Effector memory CD4-positive, alpha-beta T cell (primary cell): Measurements from ENCODE around the gene ANGPT4.

Source experiments
- DNase-seq, 3 donors: peaks; one replicate each; pipeline ENCODE4 v3.0.0-alpha.2; 2020
- H3K27ac ChIP-seq: 2 replicates; pipeline ENCODE4 v1.7.0; 2013; ENCODE audit warnings: mild to moderate bottlenecking, low read length, moderate library complexity; ENCODE audit not compliant: insufficient read depth, poor library complexity, severe bottlenecking
- H3K27me3 ChIP-seq: replicated peaks from 2 replicates; pipeline ENCODE4 v1.7.0; 2013; ENCODE audit warnings: mild to moderate bottlenecking, low read length; ENCODE audit not compliant: insufficient read depth, control insufficient read depth, poor library complexity, severe bottlenecking
- H3K36me3 ChIP-seq: 2 replicates; pipeline ENCODE4 v1.7.0; 2013; ENCODE audit warnings: mild to moderate bottlenecking, low read length, moderate library complexity; ENCODE audit not compliant: control insufficient read depth, insufficient read depth
- H3K4me1 ChIP-seq: 2 replicates; pipeline ENCODE4 v1.7.0; 2013; ENCODE audit warnings: low read length, mild to moderate bottlenecking; ENCODE audit not compliant: control insufficient read depth, insufficient read depth, poor library complexity, severe bottlenecking
- H3K4me3 ChIP-seq: 2 replicates; pipeline ENCODE4 v1.7.0; 2013; ENCODE audit warnings: low read length, low read depth, mild to moderate bottlenecking; ENCODE audit not compliant: insufficient read depth, poor library complexity, severe bottlenecking
- H3K9me3 ChIP-seq: 2 replicates; pipeline ENCODE4 v1.7.0; 2013; ENCODE audit warnings: mild to moderate bottlenecking, low read length, moderate library complexity; ENCODE audit not compliant: control insufficient read depth

Gene ANGPT4

GRCh38 chr20:942611-943010 is 26.5 kb upstream of the ANGPT4 start:
- no peak for DNase-seq
- Histone ChIP-seq H3K9me3 (no peaks in the 10 kb centered on the region), H3K4me1 (no peaks in the 10 kb centered on the region), H3K4me3 (no peak overlapping the region), H3K36me3 (no peaks in the 10 kb centered on the region), H3K27ac (no peak overlapping the region), H3K27me3 (no peaks in the 10 kb centered on the region)

GRCh38 chr20:940926-941325 is 24.8 kb upstream of the ANGPT4 start:
- Histone ChIP-seq H3K27me3 (no peaks in the 10 kb centered on the region), H3K4me3 (no peak overlapping the region), H3K27ac (no peak overlapping the region), H3K9me3 (no peaks in the 10 kb centered on the region), H3K4me1 (no peaks in the 10 kb centered on the region), H3K36me3 (no peaks in the 10 kb centered on the region)
- no peak for DNase-seq

GRCh38 chr20:939606-940005 is 23.5 kb upstream of the ANGPT4 start:
- H3K4me3 ChIP-seq = no peak overlapping the region
- H3K27me3 ChIP-seq = no peaks in the 10 kb centered on the region
- H3K4me1 ChIP-seq = no peaks in the 10 kb centered on the region
- H3K36me3 ChIP-seq = no peaks in the 10 kb centered on the region
- no peak for DNase-seq
- no peak overlapping the region for H3K27ac ChIP-seq
- H3K9me3 ChIP-seq = no peaks in the 10 kb centered on the region

GRCh38 chr20:934186-934840 is 18.2 kb upstream of the ANGPT4 start:
- Histone ChIP-seq H3K4me3 (no peak overlapping the region), H3K27ac (no peak overlapping the region)
- DNase-seq = no peak

GRCh38 chr20:933029-933428 is 16.9 kb upstream of the ANGPT4 start:
- H3K27me3 ChIP-seq = no peaks in the 10 kb centered on the region
- no peak overlapping the region for H3K4me3 ChIP-seq

More at GRCh38 chr20:934186-934840, 18.2 kb upstream of the ANGPT4 start:
- Histone ChIP-seq H3K27me3 (no peaks in the 10 kb centered on the region), H3K4me1 (no peaks in the 10 kb centered on the region), H3K9me3 (no peaks in the 10 kb centered on the region), H3K36me3 (no peaks in the 10 kb centered on the region)

GRCh38 chr20:931401-931800 is 15.3 kb upstream of the ANGPT4 start:
- no peaks in the 10 kb centered on the region for H3K36me3 ChIP-seq
- no peak overlapping the region for H3K4me3 ChIP-seq
- H3K9me3 ChIP-seq = no peaks in the 10 kb centered on the region
- no peak overlapping the region for H3K27ac ChIP-seq
- no peaks in the 10 kb centered on the region for H3K4me1 ChIP-seq
- H3K27me3 ChIP-seq = no peaks in the 10 kb centered on the region
- no peak for DNase-seq

More at GRCh38 chr20:933029-933428, 16.9 kb upstream of the ANGPT4 start:
- no peak overlapping the region for H3K27ac ChIP-seq
- H3K9me3 ChIP-seq = no peaks in the 10 kb centered on the region
- H3K36me3 ChIP-seq = no peaks in the 10 kb centered on the region
- no peaks in the 10 kb centered on the region for H3K4me1 ChIP-seq
- no peak for DNase-seq

- Histone ChIP-seq H3K9me3 (no peaks in the 10 kb centered on the region), H3K36me3 (no peaks in the 10 kb centered on the region), H3K27me3 (no peaks in the 10 kb centered on the region), H3K4me1 (no peaks in the 10 kb centered on the region), H3K27ac (no peak overlapping the region), H3K4me3 (no peak overlapping the region)
- DNase-seq = no peak
Measured at GRCh38 chr20:926670-927069, 10.5 kb upstream of the ANGPT4 start.

- Histone ChIP-seq H3K27ac (no peak overlapping the region), H3K36me3 (no peaks in the 10 kb centered on the region), H3K4me1 (no peaks in the 10 kb centered on the region), H3K9me3 (no peaks in the 10 kb centered on the region), H3K27me3 (no peaks in the 10 kb centered on the region), H3K4me3 (no peak overlapping the region)
- no peak for DNase-seq
Measured at GRCh38 chr20:925516-925915, 9.4 kb upstream of the ANGPT4 start.

GRCh38 chr20:924639-925038 is 8.5 kb upstream of the ANGPT4 start:
- no peaks in the 10 kb centered on the region for H3K4me1 ChIP-seq
- H3K27me3 ChIP-seq = no peaks in the 10 kb centered on the region
- no peak overlapping the region for H3K4me3 ChIP-seq
- H3K9me3 ChIP-seq = no peaks in the 10 kb centered on the region
- no peak for DNase-seq
- H3K27ac ChIP-seq = no peak overlapping the region
- H3K36me3 ChIP-seq = no peaks in the 10 kb centered on the region

- H3K9me3 ChIP-seq = no peaks in the 10 kb centered on the region
- no peak overlapping the region for H3K4me3 ChIP-seq
- no peaks in the 10 kb centered on the region for H3K4me1 ChIP-seq
- no peak for DNase-seq
- no peaks in the 10 kb centered on the region for H3K27me3 ChIP-seq
- H3K36me3 ChIP-seq = no peaks in the 10 kb centered on the region
- no peak overlapping the region for H3K27ac ChIP-seq
Measured at GRCh38 chr20:922781-923180, 6.6 kb upstream of the ANGPT4 start.
